GM18873 (cell line): Measurements from ENCODE around the gene PPP6R2.

Source experiments
- ATAC-seq: cut with Tn5 transposase; IDR thresholded peaks from one replicate; pipeline ENCODE4 v1.9.1; 2021; ENCODE audit warnings: mild to moderate bottlenecking, moderate library complexity, moderate number of reproducible peaks; ENCODE audit not compliant: unreplicated experiment, low FRiP score

Gene PPP6R2

GRCh38 chr22:50481440-50482106 lies 138.4 kb downstream of the PPP6R2 start, which contains the start of gene ADM2:
TSS of gene ADM2 (plus strand) at chr22:50481543. CDS start at chr22:50481848, 305 bp downstream.
- ATAC-seq = no peak

GRCh38 chr22:50482107-50483074 lies 139.3 kb downstream of the PPP6R2 start:
- no peak for ATAC-seq

GRCh38 chr22:50483106-50483505 lies 140.0 kb downstream of the PPP6R2 start:
- ATAC-seq = no peak

GRCh38 chr22:50483556-50483955 lies 140.4 kb downstream of the PPP6R2 start:
- ATAC-seq = no peak

GRCh38 chr22:50483977-50484853 lies 141.1 kb downstream of the PPP6R2 start:
- no peak for ATAC-seq

- no peak for ATAC-seq
Measured at GRCh38 chr22:50485221-50486131, 142.3 kb downstream of the PPP6R2 start.

GRCh38 chr22:50486561-50487289 lies 143.6 kb downstream of the PPP6R2 start, which contains the start of gene MIOX:
TSS of gene MIOX (plus strand) at chr22:50486859. CDS start at chr22:50486898, 39 bp downstream.
- ATAC-seq = no peak

- no peak for ATAC-seq
Measured at GRCh38 chr22:50487290-50488005, 144.3 kb downstream of the PPP6R2 start.

GRCh38 chr22:50488006-50488677 lies 145.0 kb downstream of the PPP6R2 start:
- no peak for ATAC-seq

- ATAC-seq = no peak
Measured at GRCh38 chr22:50488886-50489285, 145.8 kb downstream of the PPP6R2 start.

- no peak for ATAC-seq
Measured at GRCh38 chr22:50489363-50490243, 146.5 kb downstream of the PPP6R2 start.

- no peak for ATAC-seq
Measured at GRCh38 chr22:50490531-50491308, 147.6 kb downstream of the PPP6R2 start.
